WTC11 (cell line): ENCODE data around the gene PTPRN. TPM values are rescaled to one million over a fixed set of nuclear protein-coding genes. Genes with fewer than 3 reads are reported as not detected.
A peak's percentile ranks its signal among the peaks of the same experiment; 100 is the strongest.

ENCODE experiments used
- ATAC-seq: fragments of 200-7000 bp; cut with Tn5 transposase; 2 replicates; pipeline ENCODE4 v1.10.0; 2021; ENCODE audit warnings: mild to moderate bottlenecking, moderate library complexity
- CTCF ChIA-PET: fragments of 300-600 bp; sonication (Branson Sonifier 250); formaldehyde crosslinking; loops from one replicate; lab custom pipeline; 2021; ENCODE audit warnings: antibody characterized with exemption; lab: Charles Lee
- POLR2A ChIA-PET: fragments of 350-600 bp; sonication (Branson Sonifier 250); formaldehyde crosslinking; loops from one replicate; lab custom pipeline; 2021; ENCODE audit warnings: antibody characterized with exemption; lab: Charles Lee
- DNase-seq: peaks from one replicate; pipeline ENCODE4 v3.0.0; 2021; ENCODE audit warnings: low spot score
- H3K27ac Mint-ChIP-seq: 2 replicates; pipeline ENCODE4 v1.8.0; 2021; ENCODE audit warnings: mixed read lengths
- H3K27me3 Mint-ChIP-seq: 2 replicates; pipeline ENCODE4 v1.8.0; 2021; ENCODE audit warnings: low read depth, mild to moderate bottlenecking, moderate library complexity, mixed read lengths
- H3K36me3 Mint-ChIP-seq: 2 replicates; pipeline ENCODE4 v1.8.0; 2021; ENCODE audit warnings: mixed read lengths
- H3K4me1 Mint-ChIP-seq: 2 replicates; pipeline ENCODE4 v1.8.0; 2022; ENCODE audit warnings: mixed read lengths
- H3K4me3 Mint-ChIP-seq: 2 replicates; pipeline ENCODE4 v1.8.0; 2021; ENCODE audit warnings: mild to moderate bottlenecking, moderate library complexity, mixed read lengths
- H3K9me3 Mint-ChIP-seq: 2 replicates; pipeline ENCODE4 v1.8.0; 2021; ENCODE audit warnings: mixed read lengths
- CDX4 ChIP-seq: fragments of 250-450 bp; sonication (Bioruptor Pico); IDR thresholded peaks from 2 replicates; pipeline ENCODE4 v1.9.0; 2021; ENCODE audit warnings: moderate library complexity, mild to moderate bottlenecking, inconsistent platforms, borderline replicate concordance
- CREB1 ChIP-seq: sonication (generic); formaldehyde crosslinking; IDR thresholded peaks from 2 replicates; pipeline ENCODE4 v1.8.0; 2023; ENCODE audit warnings: mild to moderate bottlenecking, missing genetic modification reagents
- E2F4 ChIP-seq: sonication (generic); formaldehyde crosslinking; IDR thresholded peaks from 2 replicates; pipeline ENCODE4 v1.8.1; 2022; ENCODE audit warnings: low read depth, mild to moderate bottlenecking, moderate library complexity, missing genetic modification reagents, borderline replicate concordance
- ELF4 ChIP-seq: sonication (generic); formaldehyde crosslinking; IDR thresholded peaks from 2 replicates; pipeline ENCODE4 v1.8.1; 2022; ENCODE audit warnings: low read depth, mild to moderate bottlenecking, moderate library complexity, missing genetic modification reagents
- EMX1 ChIP-seq: fragments of 250-450 bp; sonication (Bioruptor Pico); IDR thresholded peaks from 2 replicates; pipeline ENCODE4 v1.8.0; 2021; ENCODE audit warnings: mild to moderate bottlenecking
- ERG ChIP-seq: fragments of 250-450 bp; sonication (Bioruptor Pico); IDR thresholded peaks from 2 replicates; pipeline ENCODE4 v1.8.0; 2021; ENCODE audit warnings: mild to moderate bottlenecking
- ETV6 ChIP-seq: sonication (generic); formaldehyde crosslinking; IDR thresholded peaks from 2 replicates; pipeline ENCODE4 v1.8.1; 2022; ENCODE audit warnings: mild to moderate bottlenecking, missing genetic modification reagents
- FOXP4 ChIP-seq: sonication (generic); formaldehyde crosslinking; IDR thresholded peaks from 2 replicates; pipeline ENCODE4 v1.8.0; 2022; ENCODE audit warnings: mild to moderate bottlenecking, missing genetic modification reagents
- GRHL2 ChIP-seq: fragments of 250-450 bp; sonication (Bioruptor Pico); IDR thresholded peaks from 2 replicates; pipeline ENCODE4 v1.8.0; 2022; ENCODE audit warnings: mild to moderate bottlenecking, moderate library complexity; ENCODE audit not compliant: insufficient replicate concordance, severe bottlenecking
- HMGA2 ChIP-seq: fragments of 250-450 bp; sonication (Bioruptor Pico); IDR thresholded peaks from 2 replicates; pipeline ENCODE4 v1.4.0; 2021; ENCODE audit warnings: mild to moderate bottlenecking, moderate library complexity
- HMGXB4 ChIP-seq: sonication (generic); formaldehyde crosslinking; IDR thresholded peaks from 2 replicates; pipeline ENCODE4 v1.8.1; 2023; ENCODE audit warnings: mild to moderate bottlenecking, moderate library complexity, missing genetic modification reagents
- JUN ChIP-seq: sonication (generic); formaldehyde crosslinking; IDR thresholded peaks from 2 replicates; pipeline ENCODE4 v1.8.0; 2023; ENCODE audit warnings: mild to moderate bottlenecking, missing genetic modification reagents
- KAT7 ChIP-seq: sonication (generic); formaldehyde crosslinking; IDR thresholded peaks from 2 replicates; pipeline ENCODE4 v1.8.1; 2023; ENCODE audit warnings: missing genetic modification reagents, mild to moderate bottlenecking, borderline replicate concordance
- MLX ChIP-seq: sonication (generic); formaldehyde crosslinking; IDR thresholded peaks from 2 replicates; pipeline ENCODE4 v1.8.1; 2023; ENCODE audit warnings: mild to moderate bottlenecking, missing genetic modification reagents, moderate library complexity
- MYBL2 ChIP-seq: sonication (generic); formaldehyde crosslinking; IDR thresholded peaks from 2 replicates; pipeline ENCODE4 v1.8.1; 2023; ENCODE audit warnings: mild to moderate bottlenecking, moderate library complexity, missing genetic modification reagents
- NFATC4 ChIP-seq: fragments of 250-450 bp; sonication (Bioruptor Pico); IDR thresholded peaks from 2 replicates; pipeline ENCODE4 v1.9.0; 2021; ENCODE audit warnings: mild to moderate bottlenecking
- NFE2L1 ChIP-seq: sonication (generic); formaldehyde crosslinking; IDR thresholded peaks from 2 replicates; pipeline ENCODE4 v1.8.1; 2023; ENCODE audit warnings: missing genetic modification reagents
- NR2C2 ChIP-seq: sonication (generic); formaldehyde crosslinking; IDR thresholded peaks from 2 replicates; pipeline ENCODE4 v1.8.0; 2022; ENCODE audit warnings: mild to moderate bottlenecking, missing genetic modification reagents
- OVOL2 ChIP-seq: fragments of 250-450 bp; sonication (Bioruptor Pico); IDR thresholded peaks from 2 replicates; pipeline ENCODE4 v1.9.0; 2021; ENCODE audit warnings: mild to moderate bottlenecking, borderline replicate concordance
- PREB ChIP-seq: sonication (generic); formaldehyde crosslinking; IDR thresholded peaks from 2 replicates; pipeline ENCODE4 v1.8.1; 2022; ENCODE audit warnings: mild to moderate bottlenecking, missing genetic modification reagents, moderate library complexity, borderline replicate concordance
- SMAD3 ChIP-seq: sonication (generic); formaldehyde crosslinking; IDR thresholded peaks from 2 replicates; pipeline ENCODE4 v1.8.0; 2022; ENCODE audit warnings: missing genetic modification reagents, mild to moderate bottlenecking, borderline replicate concordance
- SMAD4 ChIP-seq: sonication (generic); formaldehyde crosslinking; IDR thresholded peaks from 2 replicates; pipeline ENCODE4 v1.8.0; 2022; ENCODE audit warnings: mild to moderate bottlenecking, missing genetic modification reagents
- SP1 ChIP-seq: sonication (generic); formaldehyde crosslinking; conservative IDR thresholded peaks from 2 replicates; pipeline ENCODE4 v1.8.1; 2022; ENCODE audit warnings: missing genetic modification reagents
- ZNF138 ChIP-seq: sonication (generic); formaldehyde crosslinking; conservative IDR thresholded peaks from 2 replicates; pipeline ENCODE4 v1.8.1; 2022; ENCODE audit warnings: mild to moderate bottlenecking, moderate library complexity, missing genetic modification reagents
- ZNF219 ChIP-seq: sonication (generic); formaldehyde crosslinking; IDR thresholded peaks from 2 replicates; pipeline ENCODE4 v1.8.0; 2023; ENCODE audit warnings: missing genetic modification reagents, mild to moderate bottlenecking, borderline replicate concordance
- ZNF232 ChIP-seq: sonication (generic); formaldehyde crosslinking; IDR thresholded peaks from 2 replicates; pipeline ENCODE4 v1.8.0; 2022; ENCODE audit warnings: mild to moderate bottlenecking, missing genetic modification reagents
- ZNF396 ChIP-seq: fragments of 250-450 bp; sonication (Bioruptor Pico); IDR thresholded peaks from 2 replicates; pipeline ENCODE4 v1.8.0; 2021; ENCODE audit warnings: mild to moderate bottlenecking, moderate library complexity, borderline replicate concordance
- ZNF423 ChIP-seq: fragments of 250-450 bp; sonication (Bioruptor Pico); IDR thresholded peaks from 2 replicates; pipeline ENCODE4 v2.1.2; 2022; ENCODE audit warnings: mild to moderate bottlenecking, moderate library complexity
- total RNA-seq: library from RNA; stranded (reverse); gene quantifications from 3 replicates; pipeline ENCODE4 v1.2.3, GENCODE V29; 2021

Gene PTPRN
- total RNA-seq, 1 experiment from 2014 or later, result 3.8 TPM

- ChIA-PET POLR2A (interaction anchor here (0.5 to 2.5 kb wide), 8 partner anchors 9 to 47 kb away, joined by 3 to 15 read pairs (median 8); partner anchors contain the start of genes ABCB6, DNAJB2, GLB1L and STK16), CTCF (interaction anchor here (0.6 to 4.7 kb wide), 14 partner anchors 9 to 252 kb away, joined by 3 to 33 read pairs (median 4); partner anchors contain the start of genes DNAJB2, DNPEP, GLB1L and STK16)
- DNase-seq, result peak; percentile 85
- Mint-ChIP-seq H3K9me3 (no peaks in the 10 kb centered on the region), H3K27ac (peak within 1 kb of the TSS; percentile 41; the same call in 1 of the 2 replicates), H3K4me1 (peaks cover 25% of the 10 kb centered on the region), H3K36me3 (peaks cover 19% of the 10 kb centered on the region; the same call in 1 of the 2 replicates), H3K27me3 (peaks cover 69% of the 10 kb centered on the region), H3K4me3 (peak within 1 kb of the TSS; percentile 79)
- peak; percentile 81 for ATAC-seq
- TF ChIP-seq ERG (CRISPR knock-in tag) (no peak), MLX (CRISPR knock-in tag) (no peak), ZNF396 (no peak), SMAD3 (CRISPR knock-in tag) (no peak), ZNF423 (CRISPR knock-in tag) (peak; percentile 32), GRHL2 (CRISPR knock-in tag) (no peak), JUN (CRISPR knock-in tag) (no peak), ZNF219 (0 out of 2 replicates have a peak, but pooled peaks have one; percentile 54), MYBL2 (CRISPR knock-in tag) (no peak), HMGA2 (CRISPR knock-in tag) (no peak), CREB1 (CRISPR knock-in tag) (no peak), HMGXB4 (CRISPR knock-in tag) (no peak), EMX1 (no peak), ZNF232 (CRISPR knock-in tag) (no peak), E2F4 (CRISPR knock-in tag) (no peak), NR2C2 (CRISPR knock-in tag) (no peak), SP1 (CRISPR knock-in tag) (peak; percentile 93), OVOL2 (CRISPR knock-in tag) (no peak), FOXP4 (CRISPR knock-in tag) (no peak), ETV6 (CRISPR knock-in tag) (no peak), SMAD4 (CRISPR knock-in tag) (no peak), NFE2L1 (CRISPR knock-in tag) (no peak), KAT7 (CRISPR knock-in tag) (no peak), PREB (no peak), ELF4 (CRISPR knock-in tag) (no peak), ZNF138 (0 out of 2 replicates have a peak, but pooled peaks have one; percentile 52), CDX4 (no peak), NFATC4 (CRISPR knock-in tag) (no peak)
These were observed 55.2 kb downstream of the PTPRN start, which contains the start of gene TUBA4A for GRCh38 chr2:219253753-219254589. Gene TUBA4A, minus strand, starts transcription at chr2:219253918. Its CDS starts 60 bp downstream, at chr2:219253858.
